Ovary (tissue), 9 donors: ENCODE data around the gene CPN1. TPM values are rescaled to one million over a fixed set of nuclear protein-coding genes. Genes with fewer than 3 reads are reported as not detected.

Experiments used
- DNase-seq, 5 donors: peaks; one replicate each; pipeline ENCODE4 v3.0.0-alpha.2; 2019 to 2020
- H3K27ac ChIP-seq, 2 donors: fragments of 200-600 bp; one replicate each; pipeline versions ENCODE4 v1.5.1 to v1.8.0; 2019 to 2022
- H3K27me3 ChIP-seq: fragments of 200-600 bp; one replicate; pipeline ENCODE4 v1.8.0; 2022
- H3K36me3 ChIP-seq: fragments of 200-600 bp; sonication (generic); one replicate; pipeline ENCODE4 v1.5.1; 2019
- H3K4me1 ChIP-seq: one replicate; pipeline ENCODE4 v1.8.1; 2013; ENCODE audit warnings: mild to moderate bottlenecking, moderate library complexity; ENCODE audit not compliant: insufficient read depth
- H3K4me3 ChIP-seq: fragments of 200-600 bp; sonication (generic); one replicate; pipeline ENCODE4 v1.5.1; 2017
- H3K9me3 ChIP-seq, 2 donors: fragments of 200-600 bp in 1 of 2; sonication (generic) in 1 of 2; one replicate each; pipeline versions ENCODE4 v1.5.1 to v1.8.1; 2013 to 2019; ENCODE audit warnings: mild to moderate bottlenecking in 1 of 2, moderate library complexity in 1 of 2
- EP300 ChIP-seq: sonication (generic); formaldehyde crosslinking; IDR thresholded peaks from one replicate; pipeline ENCODE4 v1.6.1; 2017; ENCODE audit warnings: antibody characterized with exemption
- POLR2A ChIP-seq: fragments of 450-650 bp; IDR thresholded peaks from one replicate; pipeline ENCODE4 v1.6.1; 2017; ENCODE audit warnings: antibody characterized with exemption, mild to moderate bottlenecking, moderate library complexity
- WGBS, 3 donors: extraction: QIAGEN DNeasy Blood & Tissue Kit in 1 of 3; methylation state at CpG; one replicate each; pipeline versions ENCODE4 v1.1.5 to v1.1.7; 2013 to 2017; 5-methylcytosine and 5-hydroxymethylcytosine counted together
- intact Hi-C, 4 donors: fragments of 100-400 bp; cut with DNase I; formaldehyde crosslinking; loops; one replicate each; pipeline versions ENCODE4 v1.11.0 to v1.15.1; 2022 to 2023
- polyA plus RNA-seq, 2 donors: library from polyadenylated mRNA; stranded (reverse); fragments of 200-250 nt in 1 of 2; fragments of 350-450 nt in 1 of 2; fragmentation: Illumina TruSeq in 1 of 2; extraction: RNeasy Lipid Tissue Mini Kit (QIAGEN cat#74804) in 1 of 2; gene quantifications; one replicate each; pipeline ENCODE4 v1.2.3, GENCODE V29; 2013 to 2014
- total RNA-seq, 7 donors: library from RNA; depleted of rRNA in 2 of 7; stranded (reverse); fragments of >200 nt in 2 of 7; fragmentation: NEBNext Ultra II Directional in 3 of 7; extraction: Animal tissue kit (Norgen Biotek cat#: 25700) in 3 of 7; gene quantifications; one replicate each; pipeline versions ENCODE4 v1.1.0 to v1.2.4, GENCODE V29; 2016 to 2023
- TF ChIP-seq, protein P1 (sequence below), 3 donors: fragments of 450-650 bp in 2 of 3; fragments of 200-600 bp in 1 of 3; IDR thresholded peaks; one replicate each; pipeline versions ENCODE4 v1.5.1 to v1.8.0; 2016 to 2022; ENCODE audit warnings: antibody characterized with exemption in 3 of 3, mild to moderate bottlenecking in 1 of 3
- donor health status: DM: no; HTN: no; CAD: no; lungs with moderate emphysema.
- donor health status: DM: no; HTN: no; CAD: no.
- donor health status: Bipolar disorder and iron deficiency.
- donor health status: DM: yes; HTN: yes; CAD: no.
- donor health status: DM: no; HTN: no; CAD: no.
- donor health status: DM: yes; HTN: yes; CAD: no.

CPN1 gene
- total and polyA plus RNA-seq, 9 donors: not detected

DNA sequence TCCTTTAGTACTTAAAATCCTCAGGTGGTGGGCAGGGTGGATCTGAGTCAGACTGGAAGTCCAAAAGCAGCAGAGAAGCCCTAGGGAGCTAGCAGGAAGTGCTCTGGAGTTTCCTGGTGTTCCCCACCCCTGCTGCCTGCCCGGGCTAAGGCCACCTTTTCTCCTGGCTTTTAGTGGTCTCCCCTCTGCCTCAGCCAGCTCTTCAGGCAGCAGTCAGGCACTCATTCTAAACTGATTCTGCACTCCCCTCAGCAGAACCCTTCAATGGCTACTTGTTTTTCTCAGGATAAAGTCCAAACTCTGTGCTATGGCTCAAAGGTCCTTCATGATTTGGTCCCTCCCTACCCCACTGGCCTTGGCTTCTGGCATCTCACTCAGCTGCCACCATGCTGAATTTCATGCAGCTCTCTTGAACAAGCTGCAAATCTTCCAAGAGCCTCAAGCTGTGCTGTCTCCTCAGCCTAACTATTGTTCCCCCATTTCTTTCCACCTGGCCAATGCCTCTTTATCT is 43.1 kb downstream of the CPN1 start:
- no peak overlapping the region for H3K4me3 ChIP-seq
- TF ChIP-seq EP300 (no peak), POLR2A (no peak)
- TF ChIP-seq, protein P1, sequence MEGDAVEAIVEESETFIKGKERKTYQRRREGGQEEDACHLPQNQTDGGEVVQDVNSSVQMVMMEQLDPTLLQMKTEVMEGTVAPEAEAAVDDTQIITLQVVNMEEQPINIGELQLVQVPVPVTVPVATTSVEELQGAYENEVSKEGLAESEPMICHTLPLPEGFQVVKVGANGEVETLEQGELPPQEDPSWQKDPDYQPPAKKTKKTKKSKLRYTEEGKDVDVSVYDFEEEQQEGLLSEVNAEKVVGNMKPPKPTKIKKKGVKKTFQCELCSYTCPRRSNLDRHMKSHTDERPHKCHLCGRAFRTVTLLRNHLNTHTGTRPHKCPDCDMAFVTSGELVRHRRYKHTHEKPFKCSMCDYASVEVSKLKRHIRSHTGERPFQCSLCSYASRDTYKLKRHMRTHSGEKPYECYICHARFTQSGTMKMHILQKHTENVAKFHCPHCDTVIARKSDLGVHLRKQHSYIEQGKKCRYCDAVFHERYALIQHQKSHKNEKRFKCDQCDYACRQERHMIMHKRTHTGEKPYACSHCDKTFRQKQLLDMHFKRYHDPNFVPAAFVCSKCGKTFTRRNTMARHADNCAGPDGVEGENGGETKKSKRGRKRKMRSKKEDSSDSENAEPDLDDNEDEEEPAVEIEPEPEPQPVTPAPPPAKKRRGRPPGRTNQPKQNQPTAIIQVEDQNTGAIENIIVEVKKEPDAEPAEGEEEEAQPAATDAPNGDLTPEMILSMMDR (IDR thresholded peaks at IDR 0.05): no peak
- H3K36me3 ChIP-seq: no peaks in the 10 kb centered on the region
- no peaks in the 10 kb centered on the region for H3K27me3 ChIP-seq
- no peak for DNase-seq
- intact Hi-C loops: no loop called here
- no peaks in the 10 kb centered on the region for H3K9me3 ChIP-seq
- no peak overlapping the region for H3K27ac ChIP-seq
- peaks cover under 1% of the 10 kb centered on the region for H3K4me1 ChIP-seq
- WGBS, 3 donors: 15 to 36% (median 21%) methylated on average over 1 of the region's 1 CpG

DNA sequence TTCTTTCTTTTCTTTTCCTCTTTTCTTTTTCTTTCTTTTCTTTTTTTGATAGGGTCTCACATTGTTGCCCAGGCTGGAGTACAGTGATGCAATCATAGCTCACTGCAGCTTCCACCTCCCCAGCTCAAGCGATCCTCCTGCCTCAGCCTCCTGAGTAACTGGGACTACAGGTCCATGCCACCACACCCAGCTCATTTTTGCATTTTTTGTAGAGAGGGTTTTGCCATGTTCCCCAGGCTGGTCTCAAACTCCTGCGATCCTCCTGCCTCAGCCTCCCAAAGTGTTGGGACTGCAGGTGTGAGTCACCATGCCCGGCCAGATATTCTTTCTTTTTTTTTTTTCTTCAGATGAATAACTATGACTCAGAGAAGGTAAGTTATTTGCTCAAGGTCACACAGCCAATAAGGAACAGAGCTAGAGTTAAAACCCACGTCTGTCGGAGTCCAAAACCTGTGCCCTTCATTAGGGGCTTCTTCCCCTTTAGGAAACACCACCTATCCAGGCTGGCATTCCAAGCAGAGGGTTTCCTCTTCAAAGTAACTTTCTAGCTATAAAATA is 43.8 kb downstream of the CPN1 start:
- Histone ChIP-seq H3K9me3 (no peaks in the 10 kb centered on the region), H3K4me1 (no peaks in the 10 kb centered on the region), H3K36me3 (no peaks in the 10 kb centered on the region), H3K27me3 (no peaks in the 10 kb centered on the region), H3K4me3 (no peak overlapping the region), H3K27ac (no peak overlapping the region)
- TF ChIP-seq EP300 (no peak), POLR2A (no peak)
- TF ChIP-seq, protein P1 (IDR thresholded peaks at IDR 0.05): no peak
- intact Hi-C loops: no loop called here
- DNase-seq: no peak
- 71 to 85% (median 76%) methylated on average over 5 of the region's 5 CpGs for WGBS, 3 donors

DNA sequence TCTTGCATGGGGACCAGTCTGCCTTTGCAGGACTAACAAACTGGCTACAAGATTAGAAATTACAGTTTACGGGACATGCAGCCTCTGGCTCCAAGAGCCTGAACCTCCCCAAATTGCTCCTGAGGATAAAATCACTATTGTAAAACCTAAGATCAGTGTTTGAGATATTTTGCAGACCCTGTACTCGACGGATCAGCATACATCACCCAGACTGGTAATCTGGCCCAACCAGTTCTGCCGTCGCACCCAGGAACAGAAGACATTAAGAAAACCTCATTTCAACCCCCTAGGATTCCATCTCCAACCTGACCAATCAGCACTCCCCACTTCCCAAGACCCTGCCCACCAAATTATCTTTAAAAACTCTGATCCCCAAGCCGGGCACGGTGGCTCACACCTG is 44.8 kb downstream of the CPN1 start:
- no peak overlapping the region for H3K4me3 ChIP-seq
- no peaks in the 10 kb centered on the region for H3K4me1 ChIP-seq
- TF ChIP-seq POLR2A (no peak), EP300 (no peak)
- TF ChIP-seq, protein P1 (IDR thresholded peaks at IDR 0.05): no peak
- H3K36me3 ChIP-seq: no peaks in the 10 kb centered on the region
- no peak for DNase-seq
- no peaks in the 10 kb centered on the region for H3K27me3 ChIP-seq
- no peaks in the 10 kb centered on the region for H3K9me3 ChIP-seq
- no peak overlapping the region for H3K27ac ChIP-seq
- WGBS, 3 donors: 85 to 91% (median 90%) methylated on average over 7 of the region's 7 CpGs
- intact Hi-C loops: no loop called here

DNA sequence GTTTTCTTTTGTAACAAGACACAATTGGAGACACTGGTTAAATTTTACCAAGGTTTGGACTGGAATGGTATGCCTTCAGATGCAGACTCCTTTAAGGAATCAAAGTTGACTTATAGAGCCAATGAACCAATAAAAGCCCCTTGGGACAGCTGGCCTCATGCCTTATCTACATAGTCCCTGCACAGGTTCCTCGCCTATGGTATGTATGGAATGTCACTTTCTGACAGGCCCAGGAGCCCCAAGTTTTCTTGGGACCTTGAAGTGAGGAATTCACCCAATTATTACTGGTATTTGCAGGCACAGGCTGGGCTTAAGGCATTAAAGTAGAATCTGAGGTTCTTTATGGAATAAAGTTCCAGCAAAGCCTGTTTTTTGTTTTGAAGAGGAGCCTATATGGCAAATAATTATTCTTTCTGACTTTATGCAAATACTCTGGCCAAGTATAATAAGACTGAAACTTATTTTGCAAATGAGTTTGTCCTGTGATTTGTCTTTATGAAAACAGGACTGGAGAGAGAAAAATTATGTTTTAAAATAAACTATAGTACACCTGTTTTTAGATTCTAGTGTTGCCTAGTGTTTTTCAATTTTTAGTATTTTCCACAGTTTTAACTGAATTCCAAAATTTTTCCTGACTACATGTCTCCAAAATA is 47.8 kb downstream of the CPN1 start:
- intact Hi-C loops: no loop called here
- Histone ChIP-seq H3K27ac (no peak overlapping the region), H3K36me3 (no peaks in the 10 kb centered on the region), H3K27me3 (no peaks in the 10 kb centered on the region), H3K4me3 (no peak overlapping the region), H3K9me3 (no peaks in the 10 kb centered on the region), H3K4me1 (no peaks in the 10 kb centered on the region)
- no peak for DNase-seq
- 67 to 71% (median 69%) methylated on average over 1 of the region's 1 CpG for WGBS, 3 donors
- TF ChIP-seq, protein P1 (IDR thresholded peaks at IDR 0.05): no peak
- TF ChIP-seq POLR2A: no peak
- TF ChIP-seq EP300: no peak
